Activated T-cell treated with anti-CD3 and anti-CD28 coated beads for 48 hours (primary cell): ENCODE measurements around the gene KIF26A.

Source experiments
- DNase-seq: peaks from one replicate; pipeline ENCODE4 v3.0.0-alpha.2; 2020; ENCODE audit warnings: low read depth

KIF26A gene

DNA sequence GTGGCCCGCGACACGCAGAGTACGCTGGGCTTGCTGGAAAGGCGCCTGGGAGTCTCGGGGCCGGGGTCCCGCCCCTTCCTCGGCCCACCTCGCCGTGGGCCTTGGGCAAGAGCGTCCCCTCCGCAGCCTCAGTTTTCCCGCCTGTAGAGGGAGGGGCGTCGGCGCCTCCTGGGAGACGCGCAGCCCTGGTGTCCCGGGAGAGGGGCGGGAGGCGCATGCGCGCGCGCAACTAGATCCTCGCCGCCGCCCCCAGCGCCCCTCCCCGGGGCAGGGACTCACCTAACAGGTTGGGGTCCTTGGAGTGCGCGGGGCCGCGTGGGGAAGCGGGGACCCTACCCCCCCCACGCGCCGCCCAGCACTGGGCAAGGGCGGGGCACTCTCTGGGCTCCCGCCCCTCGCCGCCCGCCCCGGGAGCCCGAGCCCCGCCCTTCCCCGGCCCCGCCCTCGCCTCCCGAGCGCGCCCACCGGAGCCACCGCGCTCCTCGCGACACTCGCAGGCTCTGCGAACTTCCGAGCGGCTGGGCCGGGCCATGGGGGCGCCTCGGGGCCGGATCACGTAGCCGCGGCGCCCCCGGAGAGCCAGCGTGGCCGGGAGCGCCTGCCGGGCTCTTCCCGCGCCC lies at the start of gene KIF26A:
Gene KIF26A, plus strand, starts transcription at position 490 of the 620 bp plus-strand sequence. CDS start 136 bp downstream, outside the sequence.
- peak; percentile 43 for DNase-seq

DNA sequence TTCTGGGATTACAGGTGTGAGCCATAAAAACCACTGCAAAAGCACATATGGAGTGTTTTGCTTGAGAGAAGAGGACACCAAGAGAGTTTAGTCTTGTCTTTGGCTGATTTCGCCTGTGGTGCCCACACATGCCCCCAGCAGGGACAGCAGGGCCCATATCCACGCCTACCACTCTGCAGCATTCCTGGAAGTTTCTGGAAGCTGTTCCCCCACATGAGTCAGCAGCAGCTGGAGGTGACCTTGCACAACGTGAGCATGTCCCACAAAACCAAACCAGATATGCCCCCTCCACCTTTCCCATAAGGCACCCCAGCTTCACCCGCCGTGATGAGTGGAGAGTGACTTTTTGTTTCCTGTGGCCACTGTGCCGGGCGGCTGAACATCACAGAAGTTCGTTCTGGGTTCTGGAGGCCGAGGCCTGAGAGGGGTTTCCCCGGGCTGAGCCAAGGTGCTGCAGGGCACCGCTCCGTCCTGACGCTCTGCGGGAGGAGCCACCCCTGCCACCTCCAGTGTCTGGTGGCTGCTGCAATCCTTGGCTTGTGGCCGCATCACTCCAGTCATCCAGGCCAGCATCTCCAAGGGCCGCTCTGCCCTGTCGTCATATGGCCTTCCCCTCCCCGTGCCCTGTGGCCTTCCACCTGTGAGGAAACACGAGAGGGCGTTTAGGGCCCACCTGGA lies 48.2 kb upstream of the KIF26A start:
- no peak for DNase-seq

DNA sequence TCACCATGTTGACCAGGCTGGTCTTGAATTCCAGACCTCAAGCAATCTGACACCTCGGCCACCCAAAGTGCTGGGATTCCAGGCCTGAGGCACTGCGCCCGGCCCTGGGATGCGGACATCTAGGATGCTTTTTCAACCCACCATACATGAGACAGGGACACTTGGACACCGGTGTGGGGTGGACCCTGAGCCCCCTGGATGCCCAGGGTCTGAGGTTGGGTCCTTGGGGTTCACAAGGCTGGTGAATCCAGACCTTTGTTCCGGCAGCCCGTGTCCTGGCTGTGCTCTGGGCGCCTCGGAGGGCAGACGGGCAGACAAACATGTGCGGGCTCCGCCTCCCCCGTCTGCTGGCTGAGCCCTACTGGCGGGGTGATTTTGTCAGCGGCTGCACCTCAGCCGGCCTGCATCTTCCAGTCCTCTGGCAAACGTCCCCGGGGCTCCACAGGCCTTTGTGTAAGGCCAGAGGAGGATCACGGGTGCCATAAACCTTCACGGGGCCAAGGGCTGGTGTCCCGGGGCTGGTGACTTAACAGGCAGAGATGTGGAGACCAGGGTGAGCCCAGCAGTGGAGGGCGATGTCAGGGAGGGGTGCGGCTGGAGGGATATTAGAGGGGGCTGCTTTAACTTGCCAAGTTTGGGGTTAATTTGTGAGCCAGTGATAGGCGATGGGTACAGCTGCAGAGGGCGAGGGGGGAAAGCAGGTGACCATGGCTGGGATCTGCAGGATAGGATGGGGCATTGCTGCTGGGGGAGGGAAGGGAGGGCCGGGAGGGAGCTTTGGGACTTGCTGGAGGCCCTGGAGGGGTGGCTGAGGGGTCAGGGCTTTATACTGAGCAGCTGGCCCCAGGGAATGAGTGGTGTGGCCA lies 47.1 kb upstream of the KIF26A start:
- DNase-seq = no peak

DNA sequence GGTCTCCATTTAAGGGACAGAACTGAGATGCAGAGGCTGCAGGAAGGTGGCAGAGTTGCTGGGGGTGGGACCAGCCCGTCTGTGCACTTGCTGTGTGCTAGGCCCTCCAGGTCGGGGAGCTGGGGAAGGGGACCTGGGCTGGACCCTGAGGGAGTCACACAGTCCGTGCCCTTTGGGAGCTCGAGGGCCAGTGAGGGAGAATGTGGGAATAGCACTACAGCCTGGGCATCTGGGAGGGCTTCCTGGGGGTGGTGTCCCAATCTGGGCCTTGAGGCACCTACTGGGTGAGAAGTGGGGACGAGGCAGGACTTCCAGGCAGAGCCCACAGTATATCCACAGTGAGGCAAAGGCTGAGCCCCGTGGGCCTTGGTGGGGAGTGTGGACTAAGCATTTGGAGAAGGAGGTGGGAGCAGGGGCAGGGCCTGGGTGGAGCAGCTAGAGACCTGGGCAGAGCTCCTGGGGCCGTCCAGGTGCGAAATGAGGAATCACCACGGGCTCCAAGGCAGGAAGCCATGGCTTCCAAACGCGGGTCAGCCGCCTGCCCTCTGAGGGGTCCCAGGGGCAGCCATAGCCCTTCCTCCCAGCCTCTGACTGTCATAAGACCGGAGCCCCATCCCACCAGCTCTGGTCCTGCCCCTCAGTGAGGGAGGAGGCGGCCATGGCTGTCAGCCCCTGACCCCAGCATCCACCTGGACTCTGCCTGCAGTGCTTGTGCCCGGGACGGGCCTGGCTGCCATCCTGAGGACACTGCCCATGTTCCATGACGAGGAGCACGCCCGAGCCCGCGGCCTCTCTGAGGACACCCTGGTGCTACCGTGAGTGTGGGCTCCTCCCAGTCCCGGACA lies 46.2 kb upstream of the KIF26A start:
- DNase-seq = no peak

DNA sequence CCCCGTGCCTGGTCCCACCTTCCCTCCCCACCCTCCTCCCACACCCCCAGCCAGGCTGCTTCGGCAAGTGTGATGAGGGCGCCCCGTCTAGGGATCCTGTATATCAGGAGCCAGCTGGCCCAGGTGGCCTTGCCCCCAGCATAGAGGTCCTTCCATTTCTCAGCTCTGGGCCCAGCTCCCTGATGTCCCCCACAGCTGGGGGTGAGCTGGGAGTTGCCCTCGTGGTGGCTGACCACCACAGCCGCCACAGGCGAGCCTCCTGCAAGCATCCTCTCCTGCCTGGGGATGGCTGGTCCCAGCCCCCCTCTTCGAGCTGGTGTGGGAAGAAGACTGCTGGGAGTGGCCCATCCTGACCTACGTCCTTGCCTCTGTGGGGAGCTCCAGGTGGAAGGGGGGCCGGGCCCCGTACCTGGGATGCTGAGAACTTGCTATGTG lies 45.4 kb upstream of the KIF26A start:
- DNase-seq = no peak

DNA sequence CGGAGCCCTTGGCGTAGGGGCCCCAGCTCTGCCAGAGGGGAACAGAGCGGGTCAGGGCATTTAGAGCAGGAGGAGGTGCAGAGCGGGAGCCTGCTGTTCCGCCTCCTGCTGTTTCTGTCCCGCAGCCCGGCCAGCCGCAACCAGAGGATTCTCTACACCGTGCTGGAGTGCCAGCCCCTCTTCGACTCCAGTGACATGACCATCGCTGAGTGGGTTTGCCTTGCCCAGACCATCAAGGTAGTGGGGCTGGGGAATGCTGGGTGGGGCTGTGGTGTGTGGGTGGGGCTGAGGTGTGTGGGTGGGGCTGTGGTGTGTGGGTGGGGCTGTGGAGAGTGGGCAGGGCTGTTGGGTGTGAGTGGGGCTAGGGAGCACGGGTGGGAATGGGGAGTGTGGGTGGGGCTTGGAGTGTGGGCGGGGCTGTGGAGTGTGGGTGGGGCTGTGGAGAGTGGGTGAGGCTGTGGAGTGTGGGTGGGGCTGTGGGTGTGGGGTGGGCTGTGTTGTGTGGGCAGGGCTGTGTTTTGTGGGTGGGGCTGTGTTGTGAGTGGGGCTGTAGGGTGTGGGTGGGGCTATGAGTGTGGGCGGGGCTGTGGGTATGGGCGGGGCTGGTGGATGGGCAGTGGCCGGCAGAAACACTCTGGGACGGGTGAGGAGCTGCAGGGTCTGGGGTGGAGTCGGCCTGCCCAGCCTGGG lies 44.9 kb upstream of the KIF26A start:
- DNase-seq = no peak

DNA sequence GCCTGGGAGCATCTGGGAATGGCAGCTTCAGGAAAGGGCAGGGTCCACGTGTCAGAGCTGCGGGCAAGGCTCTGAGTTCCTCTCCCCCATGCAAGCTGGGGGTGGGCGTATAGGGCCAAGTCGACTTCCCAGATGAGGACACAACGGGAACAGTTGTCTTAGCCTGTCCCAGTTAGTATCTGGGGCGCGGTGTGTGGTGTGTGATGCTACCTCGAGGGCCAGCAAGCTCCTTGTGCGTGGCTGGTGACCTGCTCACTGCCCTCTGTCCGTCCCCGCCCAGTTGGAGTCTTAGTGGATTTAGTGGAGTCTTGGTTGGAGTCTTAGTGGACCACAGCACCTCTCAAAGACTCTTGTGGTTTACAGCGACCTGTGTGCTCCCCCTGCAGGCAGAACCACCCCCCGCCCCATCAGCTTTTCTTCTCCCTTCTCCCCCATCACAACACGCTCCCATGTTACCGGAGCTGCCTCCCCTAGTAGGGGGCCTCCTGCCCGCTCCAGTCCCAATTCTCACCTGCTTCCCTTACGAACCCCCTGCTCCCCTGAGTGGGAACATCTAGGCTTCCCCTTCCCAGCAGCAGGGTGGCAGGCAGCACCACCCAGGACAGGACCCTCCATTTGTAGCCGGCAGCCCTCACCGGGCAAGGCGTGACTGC lies 44.2 kb upstream of the KIF26A start:
- no peak for DNase-seq

DNA sequence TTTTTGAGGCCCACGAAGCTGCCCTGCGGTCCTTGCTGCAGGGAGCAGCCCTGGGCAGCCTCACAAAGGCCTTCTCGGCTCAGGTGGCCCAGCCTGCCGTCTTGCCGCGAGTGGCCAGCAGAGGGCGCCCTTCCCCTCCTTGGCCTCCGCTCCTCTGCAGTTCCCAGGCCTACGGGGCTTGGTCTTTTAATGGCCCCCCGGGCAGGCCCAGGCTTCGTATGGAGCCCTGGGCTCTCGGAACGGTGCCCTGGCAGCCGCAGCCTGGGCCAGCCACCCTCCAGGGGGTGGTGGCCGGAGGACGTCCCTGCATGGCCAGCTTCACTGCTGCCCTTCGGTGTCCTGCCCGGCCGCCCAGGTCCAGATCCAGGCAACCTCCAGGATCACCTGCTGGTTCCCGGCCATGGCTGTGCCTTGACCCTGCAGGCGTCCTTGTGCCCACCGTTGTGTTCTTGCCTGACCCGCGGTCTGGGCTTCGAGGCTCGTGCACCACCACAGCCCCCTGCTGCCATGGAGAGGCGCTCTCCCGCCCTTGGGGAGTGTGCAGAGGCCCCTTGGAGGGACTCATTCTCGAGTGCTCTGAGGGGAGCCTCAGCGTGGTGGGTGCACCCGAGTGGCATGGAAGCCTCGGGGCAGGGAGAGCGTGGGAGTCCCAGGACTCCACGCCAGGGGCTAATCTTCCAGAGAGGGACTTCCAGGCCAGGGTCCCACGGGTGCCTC lies 43.5 kb upstream of the KIF26A start:
- DNase-seq = peak; percentile 75

DNA sequence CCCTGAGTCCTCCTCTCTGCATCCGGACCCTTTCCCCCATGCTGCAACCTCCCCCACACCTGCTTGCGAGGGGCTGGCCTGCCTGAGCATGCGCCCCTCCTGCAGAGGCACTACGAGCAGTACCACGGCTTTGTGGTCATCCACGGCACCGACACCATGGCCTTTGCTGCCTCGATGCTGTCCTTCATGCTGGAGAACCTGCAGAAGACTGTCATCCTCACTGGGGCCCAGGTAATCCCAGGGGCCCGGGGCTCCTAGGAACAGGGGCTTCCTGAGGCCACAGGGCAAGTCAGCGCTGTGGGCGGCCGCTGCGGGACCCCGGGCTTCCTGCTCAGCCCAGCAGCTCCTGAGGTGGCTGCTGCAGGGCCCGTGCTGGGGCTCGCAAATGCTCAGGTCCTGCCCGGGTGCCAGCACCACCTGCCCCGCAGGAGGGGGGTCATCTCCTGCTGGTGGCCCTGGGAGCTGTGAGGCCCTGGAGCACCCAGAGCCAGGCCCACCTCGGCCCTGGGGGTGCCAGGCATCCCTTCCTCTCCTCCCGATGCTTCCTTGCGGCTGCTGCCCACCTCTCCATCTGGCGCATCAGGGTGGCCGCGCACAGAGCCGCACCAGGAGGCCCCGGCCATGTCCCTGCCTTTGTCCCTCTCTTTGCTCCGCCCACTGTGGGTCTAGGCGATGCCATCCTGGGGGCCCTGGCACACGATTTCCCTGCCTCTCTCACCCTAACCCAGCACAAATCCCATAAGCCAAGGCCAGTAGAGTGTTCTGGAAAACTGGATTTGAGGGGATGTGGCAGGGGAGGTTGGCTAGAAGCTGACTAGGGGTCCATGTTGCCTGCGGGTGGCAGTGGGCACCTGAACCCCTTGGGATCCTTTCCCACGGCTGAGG lies 42.7 kb upstream of the KIF26A start:
- no peak for DNase-seq

DNA sequence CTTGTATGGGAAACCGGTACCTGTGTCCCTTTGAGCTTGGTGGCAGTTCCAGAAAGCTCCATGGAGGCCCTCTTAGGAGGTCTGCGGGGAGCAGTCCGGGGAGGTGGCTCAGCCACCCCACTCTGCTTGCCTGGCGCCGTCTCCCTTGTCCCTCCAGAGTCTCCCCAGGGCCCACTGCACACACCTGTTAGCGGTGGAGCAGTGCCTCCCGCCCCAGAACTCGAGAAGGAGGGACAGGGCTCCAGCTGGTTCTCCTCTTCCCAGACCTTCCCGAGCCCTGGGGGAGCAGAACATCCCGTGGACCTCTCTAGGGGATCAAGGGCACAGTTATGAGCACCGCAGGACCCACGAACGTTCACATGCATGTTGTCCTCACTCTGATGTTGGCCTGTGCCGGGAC lies 42.1 kb upstream of the KIF26A start:
- DNase-seq = no peak

DNA sequence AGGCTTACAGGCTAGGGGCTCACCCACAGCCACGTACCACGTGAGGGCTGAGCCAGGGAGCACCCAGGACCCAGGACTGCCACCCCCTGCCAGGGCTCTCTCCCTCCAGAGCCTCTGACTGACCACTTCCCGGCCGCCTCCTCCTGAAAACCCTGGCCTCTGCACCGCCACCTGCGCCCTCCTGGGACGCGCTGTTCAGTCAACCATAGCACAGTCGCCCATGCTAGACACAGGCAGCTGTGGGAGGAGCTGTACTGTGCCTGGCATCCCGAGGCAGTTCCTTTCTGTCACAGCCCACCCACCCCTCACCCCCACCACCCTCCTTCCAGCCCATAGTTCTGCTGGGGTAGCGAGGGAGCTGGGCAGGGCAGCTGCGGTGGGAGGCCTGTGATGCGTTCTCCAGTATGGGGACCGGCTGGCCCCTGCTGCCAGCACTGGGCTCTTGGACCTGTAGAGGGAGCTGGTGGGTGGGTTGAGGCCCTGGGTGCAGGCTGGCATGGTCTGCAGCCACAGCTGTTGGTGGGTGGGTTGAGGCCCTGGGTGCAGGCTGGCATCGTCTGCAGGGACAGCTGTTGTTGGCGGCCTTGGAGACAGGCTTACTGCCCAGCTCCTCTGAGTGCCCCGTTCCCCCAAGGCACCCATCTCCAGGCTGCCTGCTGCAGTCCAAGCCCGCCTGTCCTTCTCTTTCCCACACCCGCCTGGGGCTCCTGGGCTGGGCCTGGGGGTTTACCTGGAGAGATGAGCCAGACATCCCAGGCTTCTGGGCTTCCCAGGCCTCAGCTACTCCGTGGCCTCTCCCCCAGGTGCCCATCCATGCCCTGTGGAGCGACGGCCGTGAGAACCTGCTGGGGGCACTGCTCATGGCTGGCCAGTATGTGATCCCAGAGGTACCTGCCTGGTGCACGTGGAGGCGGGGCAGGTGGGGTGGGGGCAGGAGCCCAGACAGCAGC lies 41.4 kb upstream of the KIF26A start:
- DNase-seq = no peak

DNA sequence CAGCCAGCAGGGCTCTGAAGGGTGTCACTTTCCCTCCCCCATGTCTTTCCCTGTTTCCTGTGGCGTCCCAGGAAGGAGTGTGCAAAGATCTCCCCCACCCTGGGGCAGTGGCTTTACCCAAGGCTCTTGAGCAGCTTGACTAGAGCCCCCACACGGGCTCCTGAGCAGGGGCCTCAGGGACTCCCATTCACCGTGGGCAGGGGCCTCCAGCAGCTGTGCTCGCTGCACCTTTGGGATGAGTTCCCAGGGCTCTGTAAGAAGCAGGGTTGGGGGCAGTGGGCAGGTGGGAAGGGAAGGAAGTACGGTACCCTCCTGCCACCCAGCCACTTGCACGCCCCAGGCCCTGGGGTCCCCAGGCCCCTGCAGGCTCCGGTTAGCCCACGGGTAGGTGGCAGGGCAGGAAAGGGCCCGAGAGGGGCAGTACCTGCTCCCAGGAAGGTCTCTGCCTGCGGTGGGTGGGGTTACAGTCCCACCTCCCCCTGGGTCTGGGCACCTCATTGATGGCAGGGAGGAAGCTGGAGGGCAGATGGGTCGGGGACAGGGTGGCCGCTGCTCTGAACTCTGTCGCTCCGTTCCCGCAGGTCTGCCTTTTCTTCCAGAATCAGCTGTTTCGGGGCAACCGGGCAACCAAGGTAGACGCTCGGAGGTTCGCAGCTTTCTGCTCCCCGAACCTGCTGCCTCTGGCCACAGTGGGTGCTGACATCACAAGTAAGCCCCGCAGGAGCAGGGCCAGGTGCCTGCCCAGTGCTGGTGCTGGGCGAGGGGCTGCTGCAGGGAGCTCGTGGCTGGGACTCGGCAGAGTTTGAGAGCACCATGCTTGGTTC lies 39.9 kb upstream of the KIF26A start:
- no peak for DNase-seq

DNA sequence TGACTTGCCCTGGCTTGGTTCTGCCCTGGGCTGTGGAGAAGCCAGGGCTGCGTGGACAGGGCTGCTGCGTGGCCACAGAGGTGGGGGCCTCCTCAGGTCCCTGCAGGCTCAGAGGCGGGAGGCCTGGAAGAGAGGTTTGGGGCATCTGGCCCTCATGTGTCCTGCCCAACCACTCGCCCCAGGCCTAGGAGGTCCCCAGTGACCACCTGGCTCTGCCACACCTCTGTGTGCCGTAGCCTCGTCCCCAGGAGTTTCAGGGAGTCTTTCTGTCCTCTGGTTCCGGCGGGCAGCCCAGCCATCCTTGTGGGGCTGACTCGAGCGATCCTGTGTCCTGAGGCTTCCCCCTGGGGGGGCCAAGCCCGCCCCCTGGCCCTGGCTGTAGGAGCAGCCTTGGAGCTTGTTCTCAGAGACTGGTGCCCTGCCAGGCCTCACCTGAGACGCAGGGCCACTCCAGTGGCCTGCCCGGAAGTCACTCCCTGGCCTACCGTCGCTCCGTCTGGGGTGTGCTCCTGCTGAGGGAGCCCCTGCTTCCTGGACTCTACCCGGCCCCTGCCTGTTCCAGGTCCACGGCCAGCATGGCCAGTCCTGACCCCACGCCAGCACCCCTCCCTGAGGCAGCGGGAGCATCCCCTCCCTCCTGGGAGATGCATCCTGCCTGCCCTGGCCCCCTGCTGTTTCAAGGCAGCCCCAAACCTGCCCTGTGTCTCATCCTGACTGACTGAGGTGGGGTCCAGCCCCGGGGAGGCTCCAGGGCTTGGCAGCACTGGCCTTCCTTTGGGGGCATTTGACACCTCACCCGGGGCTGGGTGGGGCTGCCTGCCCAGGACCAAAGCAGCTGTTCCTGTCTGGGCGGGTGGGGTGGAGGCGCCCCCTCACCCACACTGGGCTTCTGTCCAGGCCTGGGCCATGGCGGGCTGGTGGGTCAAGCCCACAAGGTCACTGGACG lies 39.0 kb upstream of the KIF26A start:
- DNase-seq = no peak

DNA sequence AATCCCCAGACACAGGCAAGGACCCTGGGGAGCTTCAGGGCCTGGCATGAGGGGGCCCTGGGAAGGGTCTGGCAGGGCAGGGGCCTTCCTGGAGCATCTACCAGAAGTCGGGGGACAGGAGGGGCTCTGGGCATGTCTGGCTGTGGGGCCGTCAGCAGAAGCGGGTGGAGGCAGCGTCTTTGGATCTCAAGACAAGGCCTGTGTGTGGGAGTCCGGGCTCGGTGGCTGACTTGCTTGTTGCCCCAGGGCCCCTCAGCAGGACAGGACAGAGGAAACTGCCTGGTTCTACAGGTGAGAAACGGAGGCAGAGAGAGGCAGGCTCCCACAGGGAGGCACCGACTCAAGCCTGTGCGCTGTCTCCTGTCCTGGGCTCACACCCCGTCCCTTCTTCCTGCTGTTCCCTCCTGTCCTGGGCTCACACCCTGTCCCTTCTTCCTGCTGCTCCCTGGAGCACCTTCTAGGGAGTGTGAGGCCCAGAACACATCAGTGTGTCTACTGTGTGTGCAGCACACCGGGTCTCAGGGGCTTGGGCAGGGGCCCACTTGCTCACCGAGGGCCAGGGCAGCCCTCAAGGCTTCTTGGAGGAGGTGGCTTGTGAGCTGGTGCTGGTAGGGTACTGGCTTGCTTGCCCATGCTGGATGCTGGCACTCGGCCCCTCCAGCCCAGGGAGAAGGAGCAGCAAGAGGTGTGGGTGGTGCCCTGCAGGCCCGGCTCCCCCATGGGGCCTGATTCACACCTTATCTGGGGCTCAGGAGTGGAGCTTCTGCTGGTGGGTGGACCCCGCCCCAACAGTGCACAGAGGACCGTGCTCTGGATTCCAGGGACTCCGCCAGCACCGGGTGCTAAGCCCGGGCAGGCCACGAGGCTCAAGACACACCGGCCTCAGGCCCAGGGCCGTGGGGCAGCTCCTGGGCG lies 38.0 kb upstream of the KIF26A start:
- DNase-seq = no peak

DNA sequence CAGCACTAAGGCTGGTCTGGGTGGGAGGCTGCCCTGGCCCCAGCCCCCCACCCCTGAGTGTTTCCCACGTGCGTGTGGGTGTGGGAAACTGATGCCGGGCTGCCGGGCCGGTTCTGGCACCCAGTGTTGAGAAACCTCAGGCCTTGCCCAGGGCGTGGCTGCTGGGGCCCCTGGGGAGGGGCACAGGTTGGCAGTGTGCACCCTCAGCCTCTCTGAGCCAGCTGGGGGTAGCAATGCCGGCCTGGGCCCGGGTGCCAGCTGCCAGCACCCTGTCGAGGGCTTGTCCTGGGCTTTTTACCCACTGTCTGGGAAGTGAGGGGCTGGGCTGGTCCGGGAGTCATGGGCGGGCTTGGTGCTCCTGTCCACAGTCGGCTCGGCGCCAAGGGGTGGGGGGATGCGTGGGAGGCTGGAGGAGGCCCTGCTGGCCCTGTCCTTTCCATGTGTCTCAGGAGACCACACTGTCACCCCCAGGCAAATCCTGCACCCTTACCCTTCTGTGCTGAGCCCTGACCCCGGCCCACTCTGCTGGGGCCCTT lies 37.2 kb upstream of the KIF26A start:
- no peak for DNase-seq
